Peyer's patch (tissue), 4 donors: ENCODE data around the gene FRYL.

Experiments used
- POLR2A ChIP-seq, 2 donors: fragments of 450-650 bp; IDR thresholded peaks; one replicate each; pipeline ENCODE4 v1.5.1; 2017; ENCODE audit warnings: antibody characterized with exemption in 2 of 2, mild to moderate bottlenecking in 2 of 2, moderate library complexity in 2 of 2
- TF ChIP-seq, protein P1 (sequence below), 6 experiments: fragments of 450-650 bp in 4 of 6; fragments of 200-600 bp in 2 of 6; sonication (generic) in 1 of 6; IDR thresholded peaks; one replicate each; pipeline ENCODE4 v1.5.1; 2017 to 2019; ENCODE audit warnings: antibody characterized with exemption in 6 of 6, mild to moderate bottlenecking in 3 of 6, moderate library complexity in 1 of 6

DNA sequence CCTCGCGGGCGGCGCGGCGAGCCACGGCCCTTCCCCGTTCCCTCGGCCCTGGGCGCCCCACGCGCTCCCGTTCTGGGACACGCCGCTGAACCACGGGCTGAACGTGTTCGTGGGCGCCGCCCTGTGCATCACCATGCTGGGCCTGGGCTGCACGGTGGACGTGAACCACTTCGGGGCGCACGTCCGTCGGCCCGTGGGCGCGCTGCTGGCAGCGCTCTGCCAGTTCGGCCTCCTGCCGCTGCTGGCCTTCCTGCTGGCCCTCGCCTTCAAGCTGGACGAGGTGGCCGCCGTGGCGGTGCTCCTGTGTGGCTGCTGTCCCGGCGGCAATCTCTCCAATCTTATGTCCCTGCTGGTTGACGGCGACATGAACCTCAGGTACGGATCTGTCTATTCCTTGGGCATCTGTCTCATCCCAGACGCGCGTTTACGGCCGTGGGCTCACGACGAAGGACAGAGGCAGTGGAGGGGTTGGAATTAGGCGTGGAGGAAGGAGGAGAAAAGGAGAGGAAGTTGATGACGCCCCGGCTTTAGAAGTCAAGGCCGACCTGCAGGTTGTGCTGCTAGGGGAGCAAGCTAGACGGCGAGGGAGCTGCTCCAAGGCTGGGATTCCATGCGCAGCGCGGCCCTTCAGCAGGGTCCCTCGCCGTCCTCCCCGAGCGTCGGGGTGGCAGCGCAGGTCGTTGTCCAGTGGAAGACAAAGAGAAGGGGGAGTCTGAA lies 296.1 kb downstream of the FRYL start:
- TF ChIP-seq, protein P1, sequence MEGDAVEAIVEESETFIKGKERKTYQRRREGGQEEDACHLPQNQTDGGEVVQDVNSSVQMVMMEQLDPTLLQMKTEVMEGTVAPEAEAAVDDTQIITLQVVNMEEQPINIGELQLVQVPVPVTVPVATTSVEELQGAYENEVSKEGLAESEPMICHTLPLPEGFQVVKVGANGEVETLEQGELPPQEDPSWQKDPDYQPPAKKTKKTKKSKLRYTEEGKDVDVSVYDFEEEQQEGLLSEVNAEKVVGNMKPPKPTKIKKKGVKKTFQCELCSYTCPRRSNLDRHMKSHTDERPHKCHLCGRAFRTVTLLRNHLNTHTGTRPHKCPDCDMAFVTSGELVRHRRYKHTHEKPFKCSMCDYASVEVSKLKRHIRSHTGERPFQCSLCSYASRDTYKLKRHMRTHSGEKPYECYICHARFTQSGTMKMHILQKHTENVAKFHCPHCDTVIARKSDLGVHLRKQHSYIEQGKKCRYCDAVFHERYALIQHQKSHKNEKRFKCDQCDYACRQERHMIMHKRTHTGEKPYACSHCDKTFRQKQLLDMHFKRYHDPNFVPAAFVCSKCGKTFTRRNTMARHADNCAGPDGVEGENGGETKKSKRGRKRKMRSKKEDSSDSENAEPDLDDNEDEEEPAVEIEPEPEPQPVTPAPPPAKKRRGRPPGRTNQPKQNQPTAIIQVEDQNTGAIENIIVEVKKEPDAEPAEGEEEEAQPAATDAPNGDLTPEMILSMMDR (IDR thresholded peaks at IDR 0.05), result no peak
- TF ChIP-seq POLR2A (IDR thresholded peaks at IDR 0.05), result no peak
